ENCODE data around the gene EED. TPM values are rescaled to one million over a fixed set of nuclear protein-coding genes. Genes with fewer than 3 reads are reported as not detected.

The EED gene
- polyA plus RNA-seq, 1 experiment: 5.7 TPM

DNA sequence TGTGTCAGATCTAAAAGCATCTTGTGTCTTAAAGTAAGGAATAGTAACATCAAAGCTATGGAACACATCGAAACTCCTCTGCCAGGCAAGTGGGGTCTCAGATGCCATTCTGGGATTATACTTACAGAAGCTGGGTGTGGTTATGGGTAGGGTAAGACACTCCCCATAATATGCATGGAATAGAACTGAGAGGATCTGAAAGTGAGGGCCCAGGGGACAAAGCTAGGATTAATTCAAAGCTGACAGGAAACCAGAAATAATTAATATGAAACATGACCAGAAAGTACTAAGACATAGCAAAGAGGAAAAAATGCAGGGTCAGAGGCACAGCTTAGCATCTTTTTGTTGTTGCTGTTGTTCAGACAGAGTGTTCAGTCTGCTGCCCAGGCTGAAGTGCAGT, 40.2 kb upstream of the EED start:
- Histone ChIP-seq H3K4me3 (ENCODE audit: low read depth, low read length) (no peak overlapping the region), H3K36me3 (ENCODE audit: control insufficient read depth, insufficient read depth, low read length) (no peaks in the 10 kb centered on the region), H3K27me3 (ENCODE audit: control insufficient read depth, insufficient read depth, low read length) (no peaks in the 10 kb centered on the region)
- ChIA-PET CTCF (interaction anchor here (0.7 to 1.9 kb wide), 9 partner anchors 10 to 350 kb away, joined by 3 to 8 read pairs (median 3); partner anchors contain the start of gene CCDC83), POLR2A (no interaction called here)
- TF ChIP-seq, protein P1, sequence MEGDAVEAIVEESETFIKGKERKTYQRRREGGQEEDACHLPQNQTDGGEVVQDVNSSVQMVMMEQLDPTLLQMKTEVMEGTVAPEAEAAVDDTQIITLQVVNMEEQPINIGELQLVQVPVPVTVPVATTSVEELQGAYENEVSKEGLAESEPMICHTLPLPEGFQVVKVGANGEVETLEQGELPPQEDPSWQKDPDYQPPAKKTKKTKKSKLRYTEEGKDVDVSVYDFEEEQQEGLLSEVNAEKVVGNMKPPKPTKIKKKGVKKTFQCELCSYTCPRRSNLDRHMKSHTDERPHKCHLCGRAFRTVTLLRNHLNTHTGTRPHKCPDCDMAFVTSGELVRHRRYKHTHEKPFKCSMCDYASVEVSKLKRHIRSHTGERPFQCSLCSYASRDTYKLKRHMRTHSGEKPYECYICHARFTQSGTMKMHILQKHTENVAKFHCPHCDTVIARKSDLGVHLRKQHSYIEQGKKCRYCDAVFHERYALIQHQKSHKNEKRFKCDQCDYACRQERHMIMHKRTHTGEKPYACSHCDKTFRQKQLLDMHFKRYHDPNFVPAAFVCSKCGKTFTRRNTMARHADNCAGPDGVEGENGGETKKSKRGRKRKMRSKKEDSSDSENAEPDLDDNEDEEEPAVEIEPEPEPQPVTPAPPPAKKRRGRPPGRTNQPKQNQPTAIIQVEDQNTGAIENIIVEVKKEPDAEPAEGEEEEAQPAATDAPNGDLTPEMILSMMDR (IDR thresholded peaks at IDR 0.05; ENCODE audit: insufficient read depth, low read depth, low read length): no peak
- DNase-seq (ENCODE audit: low read depth): no peak

DNA sequence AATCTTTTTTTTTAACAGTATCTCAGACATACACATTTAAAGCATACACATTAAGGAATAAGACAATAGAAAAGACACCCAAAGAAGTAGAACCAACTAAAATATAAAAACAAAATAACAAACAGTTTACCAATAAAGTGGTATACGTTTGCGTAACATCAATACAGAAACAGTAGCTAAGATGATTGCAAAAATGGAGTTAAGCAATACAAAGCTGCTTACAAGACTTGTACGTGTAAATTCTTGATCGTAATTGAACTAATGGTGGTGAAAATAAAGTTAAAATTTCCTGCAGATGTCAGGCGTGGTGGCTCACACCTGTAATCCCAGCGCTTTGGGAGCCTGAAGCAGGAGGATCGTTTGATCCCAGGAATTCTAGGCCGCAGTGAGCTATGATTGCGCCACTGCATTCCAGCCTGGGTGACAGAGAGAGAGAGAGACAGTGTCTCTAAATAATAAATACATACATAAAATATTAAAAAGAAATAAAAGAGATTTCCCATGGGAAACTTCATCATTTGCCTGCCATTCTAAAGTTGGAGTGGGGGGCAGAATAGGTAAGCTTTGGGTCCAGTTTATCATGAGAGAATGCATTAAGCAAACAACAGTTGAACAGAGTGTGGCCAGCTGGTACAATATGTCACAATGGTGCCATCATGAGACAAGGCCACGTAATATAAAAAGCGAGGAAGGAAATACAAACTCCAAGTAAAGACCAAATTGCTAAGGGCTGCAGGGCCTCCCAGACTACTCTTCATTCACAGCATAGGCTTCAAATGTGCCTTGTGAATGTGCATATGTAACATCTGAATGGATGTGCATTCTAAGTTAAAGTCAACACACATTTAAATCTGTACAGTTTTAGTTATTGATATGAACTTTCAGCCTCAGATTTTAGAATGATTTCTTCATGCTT, 38.9 kb upstream of the EED start:
- ChIA-PET POLR2A (no interaction called here), CTCF (interaction anchor here (1.5 to 1.9 kb wide), 3 partner anchors 13 to 351 kb away, joined by 4 to 8 read pairs (median 5); partner anchors contain the start of gene CCDC83)
- no peak for DNase-seq (ENCODE audit: low read depth)
- Histone ChIP-seq H3K27me3 (ENCODE audit: control insufficient read depth, insufficient read depth, low read length) (no peaks in the 10 kb centered on the region), H3K4me3 (ENCODE audit: low read depth, low read length) (no peak overlapping the region), H3K36me3 (ENCODE audit: control insufficient read depth, insufficient read depth, low read length) (no peaks in the 10 kb centered on the region)
- TF ChIP-seq, protein P1 (IDR thresholded peaks at IDR 0.05; ENCODE audit: insufficient read depth, low read depth, low read length): no peak

DNA sequence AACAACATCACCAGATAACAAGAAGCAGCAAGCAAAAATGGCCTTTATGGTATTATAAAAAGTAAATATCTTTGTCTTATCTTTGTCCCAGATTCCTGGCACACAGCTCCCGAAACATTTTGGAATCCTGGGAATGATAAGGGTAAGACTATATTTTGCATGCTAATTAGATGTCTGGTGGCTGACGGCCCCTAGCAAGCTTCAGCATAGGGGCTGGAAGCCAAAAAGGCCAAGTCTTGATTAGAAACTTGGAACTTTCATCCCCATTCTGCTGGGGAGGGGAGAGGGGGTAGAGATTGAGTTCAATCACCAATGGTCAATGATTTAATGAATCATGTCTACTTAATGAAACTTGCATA, 38.2 kb upstream of the EED start:
- Histone ChIP-seq H3K36me3 (ENCODE audit: control insufficient read depth, insufficient read depth, low read length) (no peaks in the 10 kb centered on the region), H3K4me3 (ENCODE audit: low read depth, low read length) (no peak overlapping the region), H3K27me3 (ENCODE audit: control insufficient read depth, insufficient read depth, low read length) (no peaks in the 10 kb centered on the region)
- TF ChIP-seq, protein P1 (IDR thresholded peaks at IDR 0.05; ENCODE audit: insufficient read depth, low read depth, low read length): no peak
- POLR2A ChIA-PET: no interaction called here
- no peak for DNase-seq (ENCODE audit: low read depth)
- CTCF ChIA-PET: interaction anchor here (1.5 kb wide), 1 partner anchor 14 kb away, joined by 4 read pairs; no protein-coding TSS in a partner anchor

DNA sequence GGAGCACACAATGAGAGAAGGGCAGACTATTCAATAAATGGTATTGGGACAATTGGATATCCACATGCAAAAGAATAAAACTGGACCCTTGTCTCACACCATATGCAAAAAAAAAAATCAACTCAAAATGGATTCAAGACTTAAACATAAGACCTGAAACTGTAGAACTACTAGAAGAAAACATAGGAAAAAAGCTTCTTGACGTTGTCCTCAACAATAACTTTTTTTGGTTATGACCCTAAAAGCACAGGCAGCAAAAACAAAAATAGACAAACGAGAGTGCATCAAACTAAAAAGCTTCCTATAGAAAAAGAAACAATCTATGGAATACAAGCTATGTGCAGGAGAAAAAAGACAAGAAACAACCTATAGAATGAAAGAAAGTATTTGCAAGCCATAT, 37.1 kb upstream of the EED start:
- ChIA-PET POLR2A (no interaction called here), CTCF (interaction anchor here (0.6 to 0.7 kb wide), 2 partner anchors 193 to 324 kb away, joined by 3 read pairs; no protein-coding TSS in a partner anchor)

DNA sequence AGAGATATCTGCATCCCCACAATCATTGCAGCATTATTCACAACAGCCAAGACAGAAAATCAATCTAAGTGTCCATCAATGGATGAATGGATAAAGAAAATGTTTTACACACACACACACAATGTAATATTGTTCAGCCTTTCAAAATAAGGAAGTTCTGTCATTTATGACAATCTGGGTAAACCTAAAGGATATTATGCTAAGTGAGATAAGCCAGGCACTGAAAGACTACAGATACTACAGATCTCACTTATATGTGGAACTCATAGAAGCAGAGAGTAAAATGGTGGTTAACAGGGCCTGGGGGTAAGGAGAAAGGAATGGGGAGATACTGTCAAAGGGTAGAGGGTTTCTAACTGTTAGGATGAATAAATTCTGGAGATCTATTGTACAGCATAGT, 36.0 kb upstream of the EED start:
- TF ChIP-seq, protein P1 (IDR thresholded peaks at IDR 0.05; ENCODE audit: insufficient read depth, low read depth, low read length): no peak
- Histone ChIP-seq H3K36me3 (ENCODE audit: control insufficient read depth, insufficient read depth, low read length) (no peaks in the 10 kb centered on the region), H3K27me3 (ENCODE audit: control insufficient read depth, insufficient read depth, low read length) (no peaks in the 10 kb centered on the region), H3K4me3 (ENCODE audit: low read depth, low read length) (no peak overlapping the region)
- DNase-seq (ENCODE audit: low read depth): no peak
- CTCF ChIA-PET: no interaction called here
- POLR2A ChIA-PET: no interaction called here

More for the DNA sequence above, 37.1 kb upstream of the EED start:
- no peak for DNase-seq (ENCODE audit: low read depth)
- Histone ChIP-seq H3K4me3 (ENCODE audit: low read depth, low read length) (no peak overlapping the region), H3K36me3 (ENCODE audit: control insufficient read depth, insufficient read depth, low read length) (no peaks in the 10 kb centered on the region), H3K27me3 (ENCODE audit: control insufficient read depth, insufficient read depth, low read length) (no peaks in the 10 kb centered on the region)
- TF ChIP-seq, protein P1 (IDR thresholded peaks at IDR 0.05; ENCODE audit: insufficient read depth, low read depth, low read length): no peak

Data from BJ (cell line).